Esophagus muscularis mucosa (tissue), 4 donors: ENCODE measurements around the gene MAP2.

Source experiments
- CTCF ChIP-seq, 3 experiments: fragments of 200-600 bp in 2 of 3; fragments of 450-650 bp in 1 of 3; sonication (generic) in 2 of 3; IDR thresholded peaks; one replicate each; pipeline ENCODE4 v1.5.1; 2017 to 2019; ENCODE audit warnings: antibody characterized with exemption in 3 of 3, mild to moderate bottlenecking in 2 of 3, moderate library complexity in 1 of 3
- EP300 ChIP-seq: sonication (generic); formaldehyde crosslinking; IDR thresholded peaks from one replicate; pipeline ENCODE4 v1.6.1; 2017; ENCODE audit warnings: antibody characterized with exemption
- POLR2A ChIP-seq: fragments of 450-650 bp; IDR thresholded peaks from one replicate; pipeline ENCODE4 v1.6.1; 2017; ENCODE audit warnings: antibody characterized with exemption, moderate library complexity, mild to moderate bottlenecking, low read depth
- POLR2AphosphoS5 ChIP-seq, 2 donors: sonication (generic); formaldehyde crosslinking; IDR thresholded peaks; one replicate each; pipeline ENCODE4 v1.6.1; 2017; ENCODE audit warnings: antibody characterized with exemption in 2 of 2

GRCh38 chr2:209395652-209396051, 28.2 kb upstream of the MAP2 start:
- TF ChIP-seq CTCF (IDR thresholded peaks at IDR 0.05), result no peak
- no peak for TF ChIP-seq POLR2A
- TF ChIP-seq EP300, result no peak
- peak in 1 of 2 donors; percentile 57 for TF ChIP-seq POLR2AphosphoS5 (IDR thresholded peaks at IDR 0.05)
